IMR-90 (cell line): ENCODE results near the gene RSRC1. TPM values are rescaled to one million over a fixed set of nuclear protein-coding genes. Genes with fewer than 3 reads are reported as not detected.

Experiments
- ATAC-seq: fragments of 200-7000 bp; cut with Tn5 transposase; 2 replicates; pipeline ENCODE4 v1.9.1; 2020; ENCODE audit warnings: low read depth, mild to moderate bottlenecking, moderate library complexity
- BruUV-seq: library from RNA; stranded (reverse); fragments of 400-500 nt; replicated peaks from 2 replicates; lab custom pipeline; 2021; lab: Mats Ljungman, UMichigan
- CTCF ChIA-PET: fragments of 300-600 bp; formaldehyde crosslinking; extraction: SDS; loops from one replicate; lab custom pipeline; 2021; ENCODE audit warnings: antibody characterized with exemption; lab: Yijun Ruan, JAX
- POLR2A ChIA-PET: fragments of 300-600 bp; sonication (Branson Sonifier 250); formaldehyde crosslinking; loops from one replicate; lab custom pipeline; 2022; ENCODE audit warnings: antibody characterized with exemption; ENCODE audit not compliant: unreplicated experiment; lab: Charles Lee
- DNase-seq: peaks from one replicate; pipeline ENCODE4 v3.0.0; 2013
- H2AFZ ChIP-seq: replicated peaks from 2 replicates; pipeline ENCODE3; 2013; ENCODE audit warnings: low read length, mild to moderate bottlenecking; ENCODE audit not compliant: poor library complexity
- H2AK5ac ChIP-seq: 2 replicates; pipeline ENCODE4 v1.6.1; 2013; ENCODE audit warnings: low read depth, low read length, inconsistent platforms
- H2AK9ac ChIP-seq: replicated peaks from 2 replicates; pipeline ENCODE3; 2013; ENCODE audit warnings: mild to moderate bottlenecking, low read depth, low read length, moderate library complexity; ENCODE audit not compliant: poor library complexity
- H2BK120ac ChIP-seq: 2 replicates; pipeline ENCODE4 v1.6.1; 2013; ENCODE audit warnings: low read depth, low read length, inconsistent platforms
- H2BK15ac ChIP-seq: 3 replicates; pipeline ENCODE4 v1.6.1; 2013; ENCODE audit warnings: low read depth, low read length, inconsistent platforms
- H2BK20ac ChIP-seq: 2 replicates; pipeline ENCODE4 v1.6.1; 2013; ENCODE audit warnings: low read depth, mild to moderate bottlenecking, inconsistent platforms, low read length, moderate library complexity
- H2BK5ac ChIP-seq: 2 replicates; pipeline ENCODE4 v1.6.1; 2013; ENCODE audit warnings: mild to moderate bottlenecking, low read depth, low read length, inconsistent platforms; ENCODE audit not compliant: poor library complexity, severe bottlenecking
- H3K14ac ChIP-seq: replicated peaks from 2 replicates; pipeline ENCODE4 v1.6.1; 2013; ENCODE audit warnings: low read depth, low read length, inconsistent platforms
- H3K18ac ChIP-seq: 2 replicates; pipeline ENCODE4 v1.6.1; 2013; ENCODE audit warnings: low read depth, low read length, control low read depth
- H3K23ac ChIP-seq: 2 replicates; pipeline ENCODE4 v1.6.1; 2013; ENCODE audit warnings: low read depth, low read length, inconsistent platforms
- H3K27ac ChIP-seq: 2 replicates; pipeline ENCODE4 v1.5.1; 2013; ENCODE audit warnings: mild to moderate bottlenecking, control low read depth, low read length; ENCODE audit not compliant: insufficient read depth
- H3K27me3 ChIP-seq: 2 replicates; pipeline ENCODE4 v1.6.1; 2013; ENCODE audit warnings: low read length; ENCODE audit not compliant: control insufficient read depth, insufficient read depth
- H3K36me3 ChIP-seq: 2 replicates; pipeline ENCODE4 v1.6.1; 2013; ENCODE audit warnings: low read length, mixed read lengths; ENCODE audit not compliant: control insufficient read depth, insufficient read depth
- H3K4ac ChIP-seq: 2 replicates; pipeline ENCODE4 v1.6.1; 2013; ENCODE audit warnings: low read depth, low read length, inconsistent platforms
- H3K4me1 ChIP-seq: 2 replicates; pipeline ENCODE4 v1.6.1; 2013; ENCODE audit warnings: low read length, mixed read lengths; ENCODE audit not compliant: control insufficient read depth, insufficient read depth
- H3K4me2 ChIP-seq: 2 replicates; pipeline ENCODE4 v1.6.1; 2013; ENCODE audit warnings: low read depth, mild to moderate bottlenecking, control low read depth, low read length, moderate library complexity
- H3K4me3 ChIP-seq: 2 replicates; pipeline ENCODE4 v1.5.1; 2013; ENCODE audit warnings: low read depth, mild to moderate bottlenecking, control low read depth, low read length, moderate library complexity; ENCODE audit not compliant: insufficient read depth
- H3K56ac ChIP-seq: 2 replicates; pipeline ENCODE4 v1.6.1; 2013; ENCODE audit warnings: low read length, inconsistent platforms; ENCODE audit not compliant: insufficient read depth; ENCODE audit errors: extremely low read depth
- H3K79me1 ChIP-seq, 2 experiments: 2 replicates each; pipeline ENCODE4 v1.6.1; 2013; ENCODE audit warnings: low read length in 2 of 2, inconsistent platforms in 1 of 2, low read depth in 1 of 2
- H3K9ac ChIP-seq: 2 replicates; pipeline ENCODE4 v1.6.1; 2013; ENCODE audit warnings: low read depth, low read length, control low read depth
- H3K9me1 ChIP-seq: 2 replicates; pipeline ENCODE4 v1.6.1; 2013; ENCODE audit warnings: low read length, inconsistent platforms; ENCODE audit not compliant: insufficient read depth
- H3K9me3 ChIP-seq: 2 replicates; pipeline ENCODE4 v1.6.1; 2013; ENCODE audit warnings: low read length; ENCODE audit not compliant: control insufficient read depth, insufficient read depth
- H4K20me1 ChIP-seq: 2 replicates; pipeline ENCODE4 v1.6.1; 2013; ENCODE audit warnings: low read length, inconsistent platforms; ENCODE audit not compliant: insufficient read depth
- H4K5ac ChIP-seq: 2 replicates; pipeline ENCODE4 v1.6.1; 2013; ENCODE audit warnings: mild to moderate bottlenecking, low read depth, low read length, control low read depth
- H4K8ac ChIP-seq, 2 experiments: 2 replicates each; pipeline ENCODE4 v1.6.1; 2013; ENCODE audit warnings: low read depth in 2 of 2, low read length in 2 of 2, control low read depth in 1 of 2, inconsistent platforms in 1 of 2
- H4K91ac ChIP-seq: 2 replicates; pipeline ENCODE4 v1.6.1; 2013; ENCODE audit warnings: low read depth, low read length, inconsistent platforms; ENCODE audit not compliant: insufficient read depth
- BHLHE40 ChIP-seq: fragments of 150-350 bp; IDR thresholded peaks from 2 replicates; pipeline ENCODE4 v1.6.1; 2016; ENCODE audit warnings: mild to moderate bottlenecking, low read depth, low read length
- CEBPB ChIP-seq: IDR thresholded peaks from 2 replicates; pipeline ENCODE4 v1.6.1; 2012; ENCODE audit warnings: low read depth, low read length, improper control_type of control experiment
- ELK1 ChIP-seq: fragments of 150-350 bp; IDR thresholded peaks from 2 replicates; pipeline ENCODE4 v1.6.1; 2016; ENCODE audit warnings: low read depth, mild to moderate bottlenecking, low read length, moderate library complexity, borderline replicate concordance
- MAFK ChIP-seq: IDR thresholded peaks from 2 replicates; pipeline ENCODE4 v1.6.1; 2012; ENCODE audit warnings: low read depth, low read length, improper control_type of control experiment
- MXI1 ChIP-seq: IDR thresholded peaks from 2 replicates; pipeline ENCODE4 v1.6.1; 2012; ENCODE audit warnings: low read depth, mild to moderate bottlenecking, low read length, moderate library complexity, borderline replicate concordance
- NFE2L2 ChIP-seq: fragments of 150-350 bp; IDR thresholded peaks from 2 replicates; pipeline ENCODE4 v1.6.1; 2016; ENCODE audit warnings: low read depth, mild to moderate bottlenecking, low read length
- POLR2A ChIP-seq: IDR thresholded peaks from 2 replicates; pipeline ENCODE4 v1.6.1; 2012; ENCODE audit warnings: mild to moderate bottlenecking, low read depth, low read length
- RAD21 ChIP-seq: IDR thresholded peaks from 2 replicates; pipeline ENCODE4 v1.6.1; 2012; ENCODE audit warnings: low read length, improper control_type of control experiment
- RCOR1 ChIP-seq: IDR thresholded peaks from 2 replicates; pipeline ENCODE4 v1.6.1; 2012; ENCODE audit warnings: mild to moderate bottlenecking, low read length, improper control_type of control experiment; ENCODE audit not compliant: insufficient replicate concordance
- RFX5 ChIP-seq: IDR thresholded peaks from 2 replicates; pipeline ENCODE4 v1.8.0; 2012; ENCODE audit warnings: low read depth, mild to moderate bottlenecking, low read length, moderate library complexity
- SMC3 ChIP-seq: fragments of 150-350 bp; IDR thresholded peaks from 2 replicates; pipeline ENCODE4 v1.6.1; 2016; ENCODE audit warnings: low read depth, mild to moderate bottlenecking, antibody characterized with exemption, low read length, moderate library complexity
- USF2 ChIP-seq: fragments of 150-350 bp; IDR thresholded peaks from 2 replicates; pipeline ENCODE4 v1.6.1; 2017; ENCODE audit warnings: mild to moderate bottlenecking, antibody characterized with exemption, low read length, low read depth
- WGBS, 2 experiments: methylation state at CpG; one replicate each; pipeline versions ENCODE4 v1.1.5 to v1.1.7; 2013; ENCODE audit warnings: missing lambda C conversion rate in 2 of 2; ENCODE audit not compliant: insufficient read length in 1 of 2; ENCODE audit errors: extremely low coverage in 2 of 2; 5-methylcytosine and 5-hydroxymethylcytosine counted together
- dilution Hi-C: fragments of 300-500 bp; cut with HindIII; formaldehyde crosslinking; loops from one replicate; pipeline ENCODE4 v1.14.3; 2018; ENCODE audit warnings: low sequenced_read_pairs; ENCODE audit not compliant: unreplicated experiment
- in situ Hi-C: fragments of 300-500 bp; cut with MboI; formaldehyde crosslinking; loops from 3 replicates; pipeline ENCODE4 v1.14.3; 2019; ENCODE audit warnings: low sequenced_read_pairs, inconsistent platforms, mixed read lengths
- intact Hi-C: fragments of 100-400 bp; cut with micrococcal nuclease; formaldehyde crosslinking; loops from 2 replicates; pipeline ENCODE4 v1.10.0; 2022
- polyA plus RNA-seq, 3 experiments: library from polyadenylated mRNA; depleted of rRNA; stranded (reverse); fragments of >200 nt; gene quantifications; 2 replicates each; pipeline ENCODE4 v1.2.3, GENCODE V29; 2012; ENCODE audit warnings: low replicate concordance in 1 of 3
- total RNA-seq: library from RNA; depleted of rRNA; stranded (reverse); fragments of >200 nt; gene quantifications from 2 replicates; pipeline ENCODE4 v1.2.3, GENCODE V29; 2012

RSRC1 gene
- total and polyA plus RNA-seq, 2 of the 4 experiments (the other 2 are of a cell fraction) = 3.8 to 41.8 TPM

- Histone ChIP-seq H3K9me3 (no peaks in the 10 kb centered on the region), H2AK9ac (no peak overlapping the region), H3K27me3 (no peaks in the 10 kb centered on the region), H2BK15ac (no peak overlapping the region), H3K56ac (no peak overlapping the region), H4K20me1 (no peaks in the 10 kb centered on the region), H3K79me1 (no peaks in the 10 kb centered on the region), H3K9me1 (no peaks in the 10 kb centered on the region), H3K4me3 (no peak overlapping the region), H3K4me1 (no peaks in the 10 kb centered on the region), H3K9ac (no peak overlapping the region), H3K18ac (no peak overlapping the region), H3K4ac (no peak overlapping the region), H4K8ac (no peak overlapping the region), H3K4me2 (no peak overlapping the region), H3K23ac (no peak overlapping the region), H2AFZ (no peak overlapping the region), H3K14ac (no peak overlapping the region), H2BK20ac (no peak overlapping the region), H2BK120ac (no peak overlapping the region), H4K5ac (no peak overlapping the region), H3K27ac (no peak overlapping the region), H3K36me3 (no peaks in the 10 kb centered on the region), H2BK5ac (no peak overlapping the region), H4K91ac (no peak overlapping the region), H2AK5ac (no peak overlapping the region)
- ATAC-seq = no peak
- ChIA-PET POLR2A (no interaction called here), CTCF (no interaction called here)
- WGBS, 2 experiments = no CpG with 5 or more reads among the region's 2 CpGs
- dilution Hi-C loops = no loop called here
- TF ChIP-seq CEBPB = no peak
- no peak for TF ChIP-seq NFE2L2
- TF ChIP-seq SMC3 = no peak
- no peak for TF ChIP-seq RAD21
- no peak for TF ChIP-seq BHLHE40
- TF ChIP-seq MXI1 = no peak
- TF ChIP-seq ELK1 = no peak
- TF ChIP-seq MAFK = no peak
- TF ChIP-seq USF2 = no peak
- TF ChIP-seq RFX5 = no peak
- no peak for TF ChIP-seq POLR2A
- no peak for TF ChIP-seq RCOR1
- no TSS peak for BruUV-seq
- DNase-seq = no peak
- in situ Hi-C loops = no loop called here
- intact Hi-C loops = no loop called here
Measured at GRCh38 chr3:158491968-158492367, 382.1 kb downstream of the RSRC1 start.
